Heart right ventricle (tissue), 16 donors: ENCODE measurements around the gene LPAR1. TPM values are rescaled to one million over a fixed set of nuclear protein-coding genes. Genes with fewer than 3 reads are reported as not detected.

Source experiments
- ATAC-seq, 8 donors: fragments of 200-7000 bp; cut with Tn5 transposase; one replicate each; pipeline ENCODE4 v1.9.1; 2020; ENCODE audit warnings: mild to moderate bottlenecking in 8 of 8, moderate library complexity in 8 of 8, moderate number of reproducible peaks in 1 of 8
- DNase-seq, 2 donors: peaks; one replicate each; pipeline ENCODE4 v3.0.0-alpha.2; 2020
- H3K27ac ChIP-seq, 10 donors: fragments of 200-600 bp; sonication (generic) in 2 of 10; one replicate each; pipeline versions ENCODE4 v1.5.0 to v1.8.0; 2020 to 2022; ENCODE audit warnings: mild to moderate bottlenecking in 3 of 10
- H3K27me3 ChIP-seq, 7 donors: fragments of 200-600 bp; one replicate each; pipeline ENCODE4 v1.8.0; 2021 to 2022; ENCODE audit warnings: mild to moderate bottlenecking in 2 of 7
- H3K36me3 ChIP-seq, 9 donors: fragments of 200-600 bp; sonication (generic) in 1 of 9; one replicate each; pipeline versions ENCODE4 v1.5.0 to v1.8.0; 2020 to 2022; ENCODE audit warnings: mild to moderate bottlenecking in 2 of 9
- H3K4me1 ChIP-seq, 9 donors: fragments of 200-600 bp; sonication (generic) in 1 of 9; one replicate each; pipeline versions ENCODE4 v1.5.0 to v1.8.0; 2020 to 2022; ENCODE audit warnings: mild to moderate bottlenecking in 4 of 9
- H3K4me3 ChIP-seq, 10 donors: fragments of 200-600 bp; sonication (generic) in 2 of 10; one replicate each; pipeline versions ENCODE4 v1.5.0 to v1.8.0; 2020 to 2022; ENCODE audit warnings: mild to moderate bottlenecking in 7 of 10, moderate library complexity in 2 of 10
- H3K9me3 ChIP-seq, 11 donors: fragments of 200-600 bp in 10 of 11; sonication (generic) in 2 of 11; one replicate each; pipeline versions ENCODE4 v1.5.0 to v1.8.0; 2013 to 2022; ENCODE audit warnings: mild to moderate bottlenecking in 2 of 11, control low read depth in 1 of 11, moderate library complexity in 1 of 11
- CTCF ChIP-seq, 9 donors: fragments of 200-600 bp; sonication (generic) in 2 of 9; IDR thresholded peaks; one replicate each; pipeline versions ENCODE4 v1.5.0 to v1.8.0; 2021 to 2022; ENCODE audit warnings: antibody characterized with exemption in 9 of 9, mild to moderate bottlenecking in 5 of 9, moderate library complexity in 1 of 9
- WGBS, 2 donors: extraction: QIAGEN DNeasy Blood & Tissue Kit; methylation state at CpG; one replicate each; pipeline ENCODE4 v1.1.7; 2013; ENCODE audit warnings: inconsistent platforms in 1 of 2; 5-methylcytosine and 5-hydroxymethylcytosine counted together
- intact Hi-C, 10 donors: fragments of 100-400 bp; cut with DNase I; formaldehyde crosslinking; loops; one replicate each; pipeline versions ENCODE4 v1.11.1 to v1.14.2; 2022
- polyA plus RNA-seq, 2 donors: library from polyadenylated mRNA; stranded (reverse); fragments of 200-250 nt; gene quantifications; one replicate each; pipeline ENCODE4 v1.2.3, GENCODE V29; 2013
- total RNA-seq, 10 donors: library from RNA; stranded (reverse); fragmentation: NEBNext Ultra II Directional in 3 of 10; extraction: Animal tissue kit (Norgen Biotek cat#: 25700) in 3 of 10; gene quantifications; one replicate each; pipeline versions ENCODE4 v1.2.1 to v1.2.4, GENCODE V29; 2021 to 2023
- donor health status: Arrhythmogenic right ventricular cardiomyopathy.
- donor health status: ischemic (EF 13 %, LVEDD 7.1; RV severe dilation, severe dysfunction).
- donor health status: healthy with polysubstance abuse.
- donor health status: DM: no; HTN: yes; CAD: no.
- donor health status: DM: no; HTN: no; CAD: no.
- donor health status: ischemic (EF 25% LVEDD 6.9; RV normal size, moderate dysfunction).
- donor health status: ischemic (EF 25% LVEDD 5.7; RV mildly dilated, moderate dysfunction).
- donor health status: healthy.
- donor health status: DM: yes; HTN: yes; CAD: no.
- donor health status: Ischemic cardiomyopathy.
- donor health status: ischemic (EF 35%, LVEDD 5.7; RV mildly dilated, moderate dysfunction).
- donor health status: nonischemic (EF 11% LVEDD 7.7; RV severe dilation, severe dysfunction).
- donor health status: DM: yes; HTN: yes; CAD: no.
- donor health status: PGD.
- donor health status: ischemic (EF 29% LVEDD 5.4; RV normal size, mild dysfunction).
- donor health status: nonischemic (EF 23%, LVEDD 6.1; RV moderate dilation, normal function).

The LPAR1 gene
- total and polyA plus RNA-seq, 12 donors = 4.0 to 16.6 (median 7.7) TPM

- H3K4me3 ChIP-seq = no peak overlapping the region
- no peaks in the 10 kb centered on the region for H3K27me3 ChIP-seq
- DNase-seq (no peak), ATAC-seq (no peak)
- no peaks in the 10 kb centered on the region for H3K36me3 ChIP-seq
- peaks cover 0 to 1% (median 0%) of the 10 kb centered on the region in 9 donors for H3K4me1 ChIP-seq
- intact Hi-C loops = no loop called here
- TF ChIP-seq CTCF (IDR thresholded peaks at IDR 0.05) = no peak
- no peak overlapping the region for H3K27ac ChIP-seq
- WGBS, 2 donors = 68 to 70% methylated on average over 9 of the region's 9 CpGs
- H3K9me3 ChIP-seq = peaks cover 0 to 4% (median 0%) of the 10 kb centered on the region in 11 donors
These were observed 196.1 kb downstream of the LPAR1 start for GRCh38 chr9:110842169-110842568.

- 82 to 85% methylated on average over 2 of the region's 2 CpGs for WGBS, 2 donors
- intact Hi-C loops = no loop called here
- TF ChIP-seq CTCF (IDR thresholded peaks at IDR 0.05) = no peak
These were observed 200.8 kb downstream of the LPAR1 start for GRCh38 chr9:110837401-110838005.

GRCh38 chr9:110835859-110836271 is 202.4 kb downstream of the LPAR1 start:
- ATAC-seq (no peak), DNase-seq (no peak)
- WGBS, 2 donors = 76 to 79% methylated on average over 1 of the region's 1 CpG
- H3K4me1 ChIP-seq = no peaks in the 10 kb centered on the region
- H3K27ac ChIP-seq = no peak overlapping the region
- H3K9me3 ChIP-seq = no peaks in the 10 kb centered on the region
- intact Hi-C loops = no loop called here
- no peaks in the 10 kb centered on the region for H3K27me3 ChIP-seq
- no peaks in the 10 kb centered on the region for H3K36me3 ChIP-seq
- TF ChIP-seq CTCF (IDR thresholded peaks at IDR 0.05) = no peak
- H3K4me3 ChIP-seq = no peak overlapping the region

More at GRCh38 chr9:110837401-110838005, 200.8 kb downstream of the LPAR1 start:
- Histone ChIP-seq H3K27me3 (no peaks in the 10 kb centered on the region), H3K9me3 (peaks cover 0 to 4% (median 0%) of the 10 kb centered on the region in 11 donors), H3K36me3 (no peaks in the 10 kb centered on the region), H3K4me3 (no peak overlapping the region), H3K4me1 (no peaks in the 10 kb centered on the region), H3K27ac (no peak overlapping the region)
- DNase-seq (no peak), ATAC-seq (no peak)

- Histone ChIP-seq H3K4me3 (no peak overlapping the region), H3K36me3 (no peaks in the 10 kb centered on the region), H3K27me3 (no peaks in the 10 kb centered on the region), H3K9me3 (no peaks in the 10 kb centered on the region), H3K4me1 (no peaks in the 10 kb centered on the region), H3K27ac (no peak overlapping the region)
- 48 to 57% methylated on average over 3 of the region's 3 CpGs for WGBS, 2 donors
- no peak for TF ChIP-seq CTCF (IDR thresholded peaks at IDR 0.05)
- ATAC-seq (no peak), DNase-seq (no peak)
- intact Hi-C loops = no loop called here
These were observed 202.9 kb downstream of the LPAR1 start for GRCh38 chr9:110835404-110835803.
